ENCODE measurements around the gene NFATC1.

- no peak for TF ChIP-seq CTCF (conservative IDR thresholded peaks at IDR 0.05)
- TF ChIP-seq ZFX (IDR thresholded peaks at IDR 0.05), result no peak
Observed at GRCh38 chr18:79480171-79481045, 84.7 kb downstream of the NFATC1 start.

Data from C4-2B (cell line).